Vagina (tissue), 2 donors: ENCODE results near the gene RYR1.

Experiments
- POLR2A ChIP-seq, 2 donors: fragments of 450-650 bp; IDR thresholded peaks; one replicate each; pipeline ENCODE4 v1.6.1; 2017; ENCODE audit warnings: antibody characterized with exemption in 2 of 2, mild to moderate bottlenecking in 2 of 2, moderate library complexity in 2 of 2
- POLR2AphosphoS5 ChIP-seq, 2 donors: sonication (generic); formaldehyde crosslinking; IDR thresholded peaks; one replicate each; pipeline ENCODE4 v1.9.0; 2017; ENCODE audit warnings: antibody characterized with exemption in 2 of 2, mild to moderate bottlenecking in 2 of 2, low read depth in 1 of 2; ENCODE audit not compliant: insufficient read depth in 1 of 2
- TF ChIP-seq, protein P1 (sequence below), 3 experiments: fragments of 450-650 bp in 2 of 3; fragments of 200-600 bp in 1 of 3; sonication (generic) in 1 of 3; IDR thresholded peaks; one replicate each; pipeline ENCODE4 v1.5.1; 2017 to 2019; ENCODE audit warnings: antibody characterized with exemption in 3 of 3, mild to moderate bottlenecking in 2 of 3, moderate library complexity in 2 of 3

DNA sequence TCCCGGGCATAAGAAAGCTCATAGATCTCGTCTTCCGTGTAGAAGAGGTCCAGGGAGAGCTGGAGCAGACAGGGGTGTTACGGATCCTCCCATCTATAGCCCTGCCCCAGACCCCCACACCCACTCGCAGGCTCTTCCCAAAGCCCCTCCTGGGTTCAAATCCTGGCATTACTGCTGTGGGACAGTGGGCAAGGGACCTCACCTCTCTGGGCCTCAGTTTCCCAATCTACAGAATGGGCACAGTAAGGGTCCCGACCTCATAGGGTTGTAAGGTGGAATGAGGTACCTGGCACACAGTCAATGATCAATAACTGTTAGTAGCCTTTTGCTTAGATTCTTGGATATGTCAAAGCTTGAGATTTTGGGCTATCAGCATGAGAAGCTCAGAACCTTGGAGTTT lies 20.1 kb upstream of the RYR1 start:
- TF ChIP-seq, protein P1, sequence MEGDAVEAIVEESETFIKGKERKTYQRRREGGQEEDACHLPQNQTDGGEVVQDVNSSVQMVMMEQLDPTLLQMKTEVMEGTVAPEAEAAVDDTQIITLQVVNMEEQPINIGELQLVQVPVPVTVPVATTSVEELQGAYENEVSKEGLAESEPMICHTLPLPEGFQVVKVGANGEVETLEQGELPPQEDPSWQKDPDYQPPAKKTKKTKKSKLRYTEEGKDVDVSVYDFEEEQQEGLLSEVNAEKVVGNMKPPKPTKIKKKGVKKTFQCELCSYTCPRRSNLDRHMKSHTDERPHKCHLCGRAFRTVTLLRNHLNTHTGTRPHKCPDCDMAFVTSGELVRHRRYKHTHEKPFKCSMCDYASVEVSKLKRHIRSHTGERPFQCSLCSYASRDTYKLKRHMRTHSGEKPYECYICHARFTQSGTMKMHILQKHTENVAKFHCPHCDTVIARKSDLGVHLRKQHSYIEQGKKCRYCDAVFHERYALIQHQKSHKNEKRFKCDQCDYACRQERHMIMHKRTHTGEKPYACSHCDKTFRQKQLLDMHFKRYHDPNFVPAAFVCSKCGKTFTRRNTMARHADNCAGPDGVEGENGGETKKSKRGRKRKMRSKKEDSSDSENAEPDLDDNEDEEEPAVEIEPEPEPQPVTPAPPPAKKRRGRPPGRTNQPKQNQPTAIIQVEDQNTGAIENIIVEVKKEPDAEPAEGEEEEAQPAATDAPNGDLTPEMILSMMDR (IDR thresholded peaks at IDR 0.05): no peak
- TF ChIP-seq POLR2A (IDR thresholded peaks at IDR 0.05) (no peak), POLR2AphosphoS5 (IDR thresholded peaks at IDR 0.05; ENCODE audit: insufficient read depth in 1 of 2, low read depth in 1 of 2) (no peak)
